ENCODE results near the gene APAF1.

Gene APAF1

DNA sequence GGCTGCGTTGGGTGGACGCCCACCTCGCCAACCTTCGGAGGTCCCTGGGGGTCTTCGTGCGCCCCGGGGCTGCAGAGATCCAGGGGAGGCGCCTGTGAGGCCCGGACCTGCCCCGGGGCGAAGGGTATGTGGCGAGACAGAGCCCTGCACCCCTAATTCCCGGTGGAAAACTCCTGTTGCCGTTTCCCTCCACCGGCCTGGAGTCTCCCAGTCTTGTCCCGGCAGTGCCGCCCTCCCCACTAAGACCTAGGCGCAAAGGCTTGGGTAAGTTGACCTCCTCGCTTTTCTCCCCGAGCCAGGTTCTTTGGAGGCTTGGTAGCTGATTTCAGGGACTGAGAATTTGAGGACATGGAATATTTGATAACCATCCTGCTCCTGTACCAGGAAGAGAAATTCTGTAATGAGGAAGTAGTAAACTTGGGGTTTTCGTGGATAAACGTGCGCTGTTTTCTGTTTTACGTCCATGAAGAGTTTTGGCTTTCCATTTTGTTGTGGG is 530 bp downstream of the APAF1 start:
- peak overlapping the region; percentile 78 for H3K9ac ChIP-seq (ENCODE audit: low read length)
- no peaks in the 10 kb centered on the region for H4K20me1 ChIP-seq (ENCODE audit: insufficient read depth, low read length)
- H3K36me3 ChIP-seq (ENCODE audit: insufficient read depth, low read length) = peaks cover 22% of the 10 kb centered on the region
- peak overlapping the region; percentile 15 for H3K27ac ChIP-seq (ENCODE audit: low read depth, low read length, poor library complexity, severe bottlenecking)
- H3F3A ChIP-seq (ENCODE audit: insufficient read depth, low read length) = no peaks in the 10 kb centered on the region
- no peak overlapping the region for H2AFZ ChIP-seq (ENCODE audit: low read length)
- peak overlapping the region; percentile 89 for H3K4me3 ChIP-seq (ENCODE audit: low read depth, low read length, poor library complexity, severe bottlenecking)
- H3K9me3 ChIP-seq (ENCODE audit: low read length) = no peaks in the 10 kb centered on the region
- H3K27me3 ChIP-seq (ENCODE audit: insufficient read depth, low read length) = no peaks in the 10 kb centered on the region
- peaks cover 32% of the 10 kb centered on the region for H3K4me1 ChIP-seq (ENCODE audit: insufficient read depth, low read length, severe bottlenecking)
- no peaks in the 10 kb centered on the region for H3K9me2 ChIP-seq (ENCODE audit: low read depth, low read length)
- no peak for TF ChIP-seq EZH2 (IDR thresholded peaks at IDR 0.05; ENCODE audit: borderline replicate concordance, low read length)
- no peak for TF ChIP-seq CTCF (IDR thresholded peaks at IDR 0.05; ENCODE audit: low read length)
- peak overlapping the region; percentile 79 for H3K4me2 ChIP-seq (ENCODE audit: low read length)
- H3K79me2 ChIP-seq (ENCODE audit: insufficient read depth, low read length) = peaks cover 21% of the 10 kb centered on the region

DNA sequence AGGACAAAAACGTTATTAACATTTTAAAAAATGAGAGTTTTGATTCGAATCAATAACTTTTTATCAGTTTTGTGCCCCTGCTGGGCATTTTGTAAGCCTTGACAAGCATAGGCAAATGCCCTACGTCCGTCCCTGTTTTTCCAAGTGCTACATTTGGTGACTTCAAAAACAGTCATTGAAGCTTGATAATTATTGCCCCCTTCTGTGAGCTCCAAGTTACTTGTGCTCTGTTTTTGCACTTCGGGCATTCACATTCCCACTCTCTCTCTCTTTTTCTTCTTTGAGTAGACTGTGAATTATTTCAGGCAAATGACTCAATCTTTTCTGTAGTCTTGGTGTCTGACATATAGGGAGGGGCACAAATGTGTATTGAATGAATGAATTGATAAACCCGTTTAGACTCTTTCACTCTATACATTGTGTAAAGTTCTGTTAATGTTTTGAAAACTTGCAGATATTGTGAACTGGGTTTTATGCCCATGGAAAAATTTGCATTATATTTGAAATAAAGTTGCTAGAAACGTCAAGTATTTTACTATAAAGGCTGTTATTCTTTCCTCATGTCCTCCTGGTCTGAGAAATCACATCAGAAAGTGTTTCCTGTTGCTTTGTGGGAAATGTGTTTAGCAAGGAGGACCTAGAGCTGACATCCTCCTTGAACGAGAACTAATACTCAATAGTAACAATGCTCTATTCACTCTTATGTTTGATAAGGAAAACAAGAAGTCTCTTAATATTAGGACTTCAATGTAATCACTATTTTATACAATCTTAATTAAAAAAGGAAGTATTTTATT is 1.4 kb downstream of the APAF1 start:
- Histone ChIP-seq H3K79me2 (ENCODE audit: insufficient read depth, low read length) (peaks cover 21% of the 10 kb centered on the region), H3K9ac (ENCODE audit: low read length) (peak overlapping the region; percentile 78), H3K4me2 (ENCODE audit: low read length) (peak overlapping the region; percentile 79), H3K4me1 (ENCODE audit: insufficient read depth, low read length, severe bottlenecking) (peaks cover 32% of the 10 kb centered on the region), H3K9me2 (ENCODE audit: low read depth, low read length) (no peaks in the 10 kb centered on the region), H3K27me3 (ENCODE audit: insufficient read depth, low read length) (no peaks in the 10 kb centered on the region), H3K9me3 (ENCODE audit: low read length) (no peaks in the 10 kb centered on the region), H3K4me3 (ENCODE audit: low read depth, low read length, poor library complexity, severe bottlenecking) (peak overlapping the region; percentile 89), H4K20me1 (ENCODE audit: insufficient read depth, low read length) (no peaks in the 10 kb centered on the region), H3F3A (ENCODE audit: insufficient read depth, low read length) (no peaks in the 10 kb centered on the region), H3K27ac (ENCODE audit: low read depth, low read length, poor library complexity, severe bottlenecking) (peak overlapping the region; percentile 52), H3K36me3 (ENCODE audit: insufficient read depth, low read length) (peaks cover 30% of the 10 kb centered on the region), H2AFZ (ENCODE audit: low read length) (no peak overlapping the region)
- TF ChIP-seq EZH2 (IDR thresholded peaks at IDR 0.05; ENCODE audit: borderline replicate concordance, low read length) (no peak), CTCF (IDR thresholded peaks at IDR 0.05; ENCODE audit: low read length) (peak; percentile 30; the same call in 1 of the 2 replicates)

DNA sequence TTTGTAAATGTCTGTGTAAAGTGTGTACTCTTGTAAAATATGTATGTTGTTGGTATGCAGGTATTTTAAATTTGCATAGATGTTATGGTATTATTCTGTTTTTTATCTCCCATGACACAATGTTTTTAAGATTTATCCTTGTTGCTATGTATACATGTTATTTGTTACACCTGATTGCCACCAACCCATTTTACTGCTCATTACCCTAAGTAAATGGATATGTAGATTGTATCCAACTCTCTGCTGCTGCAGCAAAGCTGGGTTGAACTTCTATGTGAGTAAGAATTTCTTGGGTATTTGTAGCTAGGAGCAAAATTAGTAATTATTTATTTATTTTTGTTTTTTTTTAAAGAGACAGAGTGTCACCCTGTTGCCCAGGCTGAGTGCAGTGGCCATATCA is 6.2 kb downstream of the APAF1 start:
- H3K9me2 ChIP-seq (ENCODE audit: low read depth, low read length) = no peaks in the 10 kb centered on the region
- no peaks in the 10 kb centered on the region for H3F3A ChIP-seq (ENCODE audit: insufficient read depth, low read length)
- H3K9me3 ChIP-seq (ENCODE audit: low read length) = no peaks in the 10 kb centered on the region
- H4K20me1 ChIP-seq (ENCODE audit: insufficient read depth, low read length) = no peaks in the 10 kb centered on the region
- TF ChIP-seq CTCF (IDR thresholded peaks at IDR 0.05; ENCODE audit: low read length) (no peak), EZH2 (IDR thresholded peaks at IDR 0.05; ENCODE audit: borderline replicate concordance, low read length) (no peak)
- H2AFZ ChIP-seq (ENCODE audit: low read length) = no peak overlapping the region
- no peak overlapping the region for H3K4me2 ChIP-seq (ENCODE audit: low read length)
- no peak overlapping the region for H3K27ac ChIP-seq (ENCODE audit: low read depth, low read length, poor library complexity, severe bottlenecking)
- peaks cover 12% of the 10 kb centered on the region for H3K4me1 ChIP-seq (ENCODE audit: insufficient read depth, low read length, severe bottlenecking)
- H3K79me2 ChIP-seq (ENCODE audit: insufficient read depth, low read length) = peaks cover 5% of the 10 kb centered on the region; the same call in 1 of the 2 replicates
- H3K36me3 ChIP-seq (ENCODE audit: insufficient read depth, low read length) = peaks cover 41% of the 10 kb centered on the region
- H3K27me3 ChIP-seq (ENCODE audit: insufficient read depth, low read length) = no peaks in the 10 kb centered on the region
- H3K4me3 ChIP-seq (ENCODE audit: low read depth, low read length, poor library complexity, severe bottlenecking) = no peak overlapping the region
- no peak overlapping the region for H3K9ac ChIP-seq (ENCODE audit: low read length)
